Thoracic aorta endothelial cell (primary cell): ENCODE data around the gene MFSD8. TPM values are rescaled to one million over a fixed set of nuclear protein-coding genes. Genes with fewer than 3 reads are reported as not detected.

ENCODE experiments used
- small RNA-seq: library from RNA; depleted of rRNA; stranded (forward); fragments of <200 nt; gene quantifications from one replicate; pipeline ENCODE3, GENCODE V24; 2012
- total RNA-seq: library from RNA; depleted of rRNA; stranded (reverse); fragments of >200 nt; gene quantifications from 2 replicates; pipeline ENCODE4 v1.2.3, GENCODE V29; 2012

Gene MFSD8, protein sequence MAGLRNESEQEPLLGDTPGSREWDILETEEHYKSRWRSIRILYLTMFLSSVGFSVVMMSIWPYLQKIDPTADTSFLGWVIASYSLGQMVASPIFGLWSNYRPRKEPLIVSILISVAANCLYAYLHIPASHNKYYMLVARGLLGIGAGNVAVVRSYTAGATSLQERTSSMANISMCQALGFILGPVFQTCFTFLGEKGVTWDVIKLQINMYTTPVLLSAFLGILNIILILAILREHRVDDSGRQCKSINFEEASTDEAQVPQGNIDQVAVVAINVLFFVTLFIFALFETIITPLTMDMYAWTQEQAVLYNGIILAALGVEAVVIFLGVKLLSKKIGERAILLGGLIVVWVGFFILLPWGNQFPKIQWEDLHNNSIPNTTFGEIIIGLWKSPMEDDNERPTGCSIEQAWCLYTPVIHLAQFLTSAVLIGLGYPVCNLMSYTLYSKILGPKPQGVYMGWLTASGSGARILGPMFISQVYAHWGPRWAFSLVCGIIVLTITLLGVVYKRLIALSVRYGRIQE
- total RNA-seq: 25.4 and 28.2 TPM in 2 replicates

DNA sequence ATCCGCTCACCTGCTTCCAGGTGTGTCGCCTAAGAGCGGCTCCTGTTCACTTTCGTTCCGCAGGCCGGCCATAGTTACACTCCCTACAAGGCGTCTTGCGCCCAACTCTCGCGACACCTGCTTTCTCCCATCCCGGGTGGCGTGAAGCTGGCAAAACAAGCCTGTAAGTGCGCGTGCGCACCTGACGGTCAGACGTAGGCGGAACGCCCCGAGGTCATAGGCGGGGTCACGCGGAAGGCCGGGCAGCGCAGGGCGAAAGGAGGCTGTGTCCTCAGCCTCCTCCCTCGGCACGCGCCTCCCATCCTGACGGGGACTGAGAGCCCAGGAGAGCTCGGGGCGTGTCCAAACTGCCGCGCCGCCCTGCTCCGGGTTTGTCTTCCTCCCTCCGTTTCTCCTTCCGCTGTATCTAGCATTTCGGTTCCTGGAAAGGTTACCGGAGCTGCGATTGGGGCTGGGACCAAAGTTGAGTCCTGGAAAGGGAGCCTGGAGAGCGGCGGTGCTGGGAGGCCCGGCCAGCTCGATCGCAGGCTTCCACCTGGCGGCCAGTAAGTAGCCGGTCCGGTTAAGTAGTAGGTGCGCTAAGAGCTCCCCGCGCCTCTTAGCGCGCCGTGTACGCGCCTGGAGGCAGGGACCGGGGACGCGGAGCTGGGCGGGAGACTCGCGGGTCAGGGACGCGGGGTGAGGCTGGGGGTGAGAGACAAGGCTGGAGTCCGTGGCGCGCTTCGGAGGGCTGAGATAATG, at the start of gene MFSD8, which contains the start of gene ABHD18:
Gene MFSD8, minus strand, starts transcription at position 112 of the 741 bp plus-strand sequence. Its CDS starts 40 bp downstream, at position 72.
Gene ABHD18, plus strand, starts transcription at position 345 of the 741 bp plus-strand sequence. CDS start 17,550 bp downstream, outside the sequence.

GRCh38 chr4:127880763-127881562, 84.0 kb downstream of the MFSD8 start, which contains the start of gene PLK4:
Gene PLK4, plus strand, starts transcription at chr4:127880893. Its CDS starts 242 bp downstream, at chr4:127881135.

Small RNA genes within 50 kb of the gene (small RNA-seq; reads per million reads assigned to genes)
- gene RNU6-583P: not detected

Other genes starting within 250 kb of the MFSD8 start
- not detected in 2 replicates for gene SLC25A31, start 234.8 kb downstream of the MFSD8 start, total RNA-seq
- gene HSPA4L, start 182.9 kb downstream of the MFSD8 start, total RNA-seq: 29.3 and 30.5 TPM in 2 replicates
- 31.9 and 46.2 TPM in 2 replicates for gene PLK4, start 84.3 kb downstream of the MFSD8 start, total RNA-seq
- 12.0 and 15.1 TPM in 2 replicates for gene ABHD18, start 233 bp upstream of the MFSD8 start, total RNA-seq
- gene LARP1B, start 96.1 kb upstream of the MFSD8 start, total RNA-seq: 37.2 and 39.1 TPM in 2 replicates